HepG2 (cell line): ENCODE measurements around the gene HSD11B2. TPM values are rescaled to one million over a fixed set of nuclear protein-coding genes. Genes with fewer than 3 reads are reported as not detected.

Experiments
- AKAP8 ChIP-seq: sonication (generic); formaldehyde crosslinking; IDR thresholded peaks from 2 replicates; pipeline ENCODE4 v1.5.1; 2020; ENCODE audit warnings: mild to moderate bottlenecking, missing genetic modification reagents
- ATM ChIP-seq: fragments of 450-650 bp; IDR thresholded peaks from 2 replicates; pipeline ENCODE4 v1.7.1; 2017; ENCODE audit warnings: mild to moderate bottlenecking, borderline replicate concordance
- GATAD2A ChIP-seq: IDR thresholded peaks from 2 replicates; pipeline ENCODE4 v1.6.1; 2016
- KDM3A ChIP-seq: IDR thresholded peaks from 2 replicates; pipeline ENCODE4 v1.6.1; 2018; ENCODE audit warnings: low read depth, missing compliant biosample characterization
- MLX ChIP-seq: IDR thresholded peaks from 2 replicates; pipeline ENCODE4 v1.6.1; 2016
- NR2F2 ChIP-seq: IDR thresholded peaks from 2 replicates; pipeline ENCODE4 v1.6.1; 2012; ENCODE audit warnings: low read depth, inconsistent platforms, borderline replicate concordance
- NR3C1 ChIP-seq: sonication (generic); formaldehyde crosslinking; IDR thresholded peaks from 2 replicates; pipeline ENCODE4 v1.4.0; 2020; ENCODE audit warnings: missing genetic modification reagents
- SAP130 ChIP-seq: IDR thresholded peaks from 2 replicates; pipeline ENCODE4 v1.6.1; 2016; ENCODE audit warnings: low read depth
- SP4 ChIP-seq: sonication (generic); formaldehyde crosslinking; IDR thresholded peaks from 2 replicates; pipeline ENCODE4 v1.8.1; 2023; ENCODE audit warnings: mild to moderate bottlenecking, missing genetic modification reagents
- SP5 ChIP-seq: IDR thresholded peaks from 2 replicates; pipeline ENCODE4 v1.6.1; 2016; ENCODE audit warnings: low read depth, borderline replicate concordance
- STAG1 ChIP-seq: sonication (generic); formaldehyde crosslinking; IDR thresholded peaks from 2 replicates; pipeline ENCODE4 v1.4.0; 2020; ENCODE audit warnings: missing genetic modification reagents
- TFDP2 ChIP-seq: sonication (generic); formaldehyde crosslinking; IDR thresholded peaks from 2 replicates; pipeline ENCODE4 v1.4.0; 2020; ENCODE audit warnings: missing genetic modification reagents
- TRAFD1 ChIP-seq: sonication (generic); formaldehyde crosslinking; IDR thresholded peaks from 2 replicates; pipeline ENCODE4 v1.5.1; 2020; ENCODE audit warnings: missing genetic modification reagents, mild to moderate bottlenecking, borderline replicate concordance
- ZBTB10 ChIP-seq: sonication (generic); formaldehyde crosslinking; IDR thresholded peaks from 2 replicates; pipeline ENCODE4 v1.4.0; 2020; ENCODE audit warnings: missing genetic modification reagents, borderline replicate concordance
- ZFP91 ChIP-seq: sonication (generic); formaldehyde crosslinking; IDR thresholded peaks from 2 replicates; pipeline ENCODE4 v1.9.0; 2022; ENCODE audit warnings: missing genetic modification reagents, mild to moderate bottlenecking, borderline replicate concordance
- ZFX ChIP-seq: sonication (generic); formaldehyde crosslinking; IDR thresholded peaks from 2 replicates; pipeline ENCODE4 v1.4.0; 2020; ENCODE audit warnings: mild to moderate bottlenecking, low read depth, missing genetic modification reagents, moderate library complexity
- ZGPAT ChIP-seq: IDR thresholded peaks from 2 replicates; pipeline ENCODE4 v1.6.1; 2016; ENCODE audit warnings: mild to moderate bottlenecking
- ZNF343 ChIP-seq: sonication (generic); formaldehyde crosslinking; IDR thresholded peaks from 2 replicates; pipeline ENCODE4 v1.4.0; 2020; ENCODE audit warnings: mild to moderate bottlenecking, missing genetic modification reagents
- ZNF431 ChIP-seq: sonication (generic); formaldehyde crosslinking; IDR thresholded peaks from 2 replicates; pipeline ENCODE4 v1.9.0; 2022; ENCODE audit warnings: missing genetic modification reagents, low read depth, mild to moderate bottlenecking, borderline replicate concordance
- ZNF616 ChIP-seq: sonication (generic); formaldehyde crosslinking; IDR thresholded peaks from 2 replicates; pipeline ENCODE4 v1.5.0; 2020; ENCODE audit warnings: low read depth, mild to moderate bottlenecking, missing genetic modification reagents
- ZNF878 ChIP-seq: sonication (generic); formaldehyde crosslinking; IDR thresholded peaks from 2 replicates; pipeline ENCODE4 v1.8.1; 2023; ENCODE audit warnings: mild to moderate bottlenecking, missing genetic modification reagents, moderate library complexity
- polyA plus RNA-seq, 8 experiments: library from polyadenylated mRNA; depleted of rRNA in 3 of 8; stranded (reverse) in 7 of 8; unstranded in 1 of 8; fragments of >200 nt; fragmentation: Illumina TruSeq in 4 of 8; extraction: Trizol in 4 of 8; gene quantifications; 2 replicates each; pipeline versions ENCODE4 v1.2.1 to v1.2.3, GENCODE V29; 2011 to 2016; ENCODE audit warnings: low read depth in 4 of 8, missing spikeins in 1 of 8, mixed read lengths in 1 of 8; ENCODE audit not compliant: insufficient read depth in 1 of 8
- total RNA-seq, 5 experiments: library from RNA; depleted of rRNA; stranded (reverse); fragments of >200 nt; fragmentation: Illumina TruSeq; extraction: Trizol; gene quantifications; 2 replicates each; pipeline ENCODE4 v1.2.3, GENCODE V29; 2016; ENCODE audit warnings: low read depth in 1 of 5

Gene HSD11B2
- total and polyA plus RNA-seq, 2 of the 13 experiments (the other 11 are each of a cell fraction or from before 2014, with no cell fraction given), result 8.9 to 13.6 TPM

GRCh38 chr16:67393111-67393787, 37.7 kb upstream of the HSD11B2 start, which contains the start of gene TPPP3 (continued):
- TF ChIP-seq ZBTB10 (CRISPR knock-in tag) (no peak), TFDP2 (peak; percentile 49), SAP130 (CRISPR knock-in tag) (0 out of 2 replicates have a peak, but pooled peaks have one; percentile 46), ATM (no peak), ZNF343 (CRISPR knock-in tag) (0 out of 2 replicates have a peak, but pooled peaks have one; percentile 23), NR3C1 (CRISPR knock-in tag) (no peak), TRAFD1 (CRISPR knock-in tag) (no peak), ZNF431 (CRISPR knock-in tag) (no peak), ZNF878 (CRISPR knock-in tag) (no peak), NR2F2 (no peak; the same call in 1 of the 2 replicates), GATAD2A (CRISPR knock-in tag) (0 out of 2 replicates have a peak, but pooled peaks have one; percentile 17), KDM3A (CRISPR knock-in tag) (no peak), ZNF616 (CRISPR knock-in tag) (no peak), ZFX (CRISPR knock-in tag) (0 out of 2 replicates have a peak, but pooled peaks have one; percentile 29), SP5 (CRISPR knock-in tag) (peak; percentile 74), AKAP8 (no peak), MLX (CRISPR knock-in tag) (no peak), SP4 (CRISPR knock-in tag) (peak; percentile 74), ZGPAT (CRISPR knock-in tag) (peak; percentile 34; the same call in 1 of the 2 replicates), STAG1 (CRISPR knock-in tag) (peak; percentile 47), ZFP91 (peak; percentile 15; the same call in 1 of the 2 replicates)
